ENCODE results near the gene EXPH5.
"Not testable (repeated sequence)": the region's sequence is repeated elsewhere in the genome, so short reads cannot be mapped to it uniquely, and the experiment has no call there.

Gene EXPH5, protein sequence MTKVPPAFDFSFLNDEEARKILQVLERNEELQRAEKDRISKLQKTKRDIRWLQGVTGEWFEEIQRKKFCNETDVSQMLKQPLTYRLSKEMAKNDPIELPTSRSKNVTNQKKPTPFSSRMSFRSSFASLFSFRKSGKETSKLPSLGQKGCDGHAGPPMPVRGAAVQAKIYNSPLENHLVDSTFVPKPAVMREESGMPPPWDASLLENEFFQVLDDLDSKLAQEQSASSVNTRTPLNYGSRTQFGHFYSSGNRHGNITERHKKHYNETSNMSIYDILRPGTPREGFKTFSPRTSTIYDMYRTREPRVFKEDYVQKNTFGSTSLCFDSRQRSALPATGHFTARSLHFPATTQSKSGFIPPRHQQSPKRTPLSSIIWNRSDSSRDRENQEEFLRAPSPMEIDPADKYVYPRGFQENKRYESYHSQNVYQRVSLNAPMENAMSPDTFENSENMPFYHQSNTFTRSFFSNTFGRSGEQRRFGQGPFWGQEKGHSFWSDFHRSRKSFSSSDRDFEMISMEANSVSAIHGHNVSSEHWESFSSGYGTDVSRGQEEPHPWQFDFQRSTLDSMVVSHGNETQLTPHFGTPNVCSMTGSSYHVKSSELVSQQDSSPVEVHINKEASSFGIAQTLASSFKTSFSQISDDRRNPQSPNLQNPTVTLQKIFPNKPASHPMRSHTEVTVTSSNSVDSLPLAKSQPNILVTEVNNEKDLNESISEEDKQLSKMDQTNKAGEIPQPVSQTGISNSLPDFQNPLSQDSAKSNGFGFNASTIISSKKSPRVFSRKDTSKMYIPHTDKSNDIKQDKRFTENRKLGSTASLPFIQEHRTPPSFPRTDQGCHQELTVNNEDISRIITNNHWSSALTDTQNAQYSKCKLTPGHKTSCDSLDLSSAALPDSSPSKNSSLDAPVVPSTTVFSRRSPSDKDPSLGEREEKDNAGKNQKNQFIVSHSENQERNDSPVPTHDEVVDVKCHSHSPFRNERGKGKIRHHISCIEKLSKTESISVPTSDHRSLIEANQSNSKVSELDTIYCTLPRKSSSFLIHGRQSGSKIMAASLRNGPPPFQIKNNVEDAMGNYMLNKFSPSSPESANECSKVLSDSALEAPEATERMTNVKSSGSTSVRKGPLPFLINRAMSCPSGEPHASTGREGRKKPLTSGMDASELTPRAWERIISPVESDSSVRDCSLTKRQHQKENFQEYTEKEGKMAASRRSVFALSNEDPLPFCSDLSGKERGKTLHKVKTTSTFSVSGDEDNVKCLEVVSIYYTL (N-terminal part only)

DNA sequence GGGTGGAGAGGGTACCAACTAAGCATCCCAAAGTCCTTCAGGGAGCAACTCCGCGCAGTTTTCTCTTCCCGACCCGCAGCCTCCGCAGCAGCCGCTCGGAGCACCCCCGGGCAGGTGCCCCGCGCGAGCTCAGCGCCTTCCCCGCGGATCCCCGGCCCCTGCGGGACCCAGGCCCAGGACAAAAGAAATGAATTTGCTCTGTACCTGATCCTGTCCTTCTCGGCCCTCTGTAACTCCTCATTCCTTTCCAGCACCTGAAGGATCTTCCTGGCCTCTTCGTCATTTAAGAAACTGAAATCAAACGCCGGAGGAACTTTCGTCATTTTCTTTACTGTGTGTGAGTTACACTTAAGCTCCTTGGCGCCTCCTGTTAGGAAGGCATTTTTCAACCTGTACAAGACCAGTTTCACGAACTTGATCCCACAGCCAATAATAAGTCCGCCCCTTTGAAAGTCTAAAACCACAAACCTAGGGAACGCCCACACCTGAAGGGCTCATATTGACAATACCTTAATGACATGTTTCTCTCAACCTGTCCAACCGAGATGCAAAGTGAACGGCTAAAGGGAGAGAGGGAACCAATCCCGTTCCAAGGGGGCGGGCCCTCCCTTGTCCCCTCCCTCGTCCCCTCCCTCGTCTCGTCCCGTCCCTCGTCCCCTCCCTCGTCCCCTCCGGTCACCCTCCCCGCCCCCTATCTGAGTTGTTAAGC, at the start of gene EXPH5:
Gene EXPH5 (minus strand): TSS at position 555 of the 709 bp plus-strand sequence. CDS start 232 bp downstream, at position 323.
- FAIRE-seq = no peak

- FAIRE-seq = not testable (repeated sequence)
Observed at GRCh38 chr11:108641752-108642151, 48.2 kb upstream of the EXPH5 start.

DNA sequence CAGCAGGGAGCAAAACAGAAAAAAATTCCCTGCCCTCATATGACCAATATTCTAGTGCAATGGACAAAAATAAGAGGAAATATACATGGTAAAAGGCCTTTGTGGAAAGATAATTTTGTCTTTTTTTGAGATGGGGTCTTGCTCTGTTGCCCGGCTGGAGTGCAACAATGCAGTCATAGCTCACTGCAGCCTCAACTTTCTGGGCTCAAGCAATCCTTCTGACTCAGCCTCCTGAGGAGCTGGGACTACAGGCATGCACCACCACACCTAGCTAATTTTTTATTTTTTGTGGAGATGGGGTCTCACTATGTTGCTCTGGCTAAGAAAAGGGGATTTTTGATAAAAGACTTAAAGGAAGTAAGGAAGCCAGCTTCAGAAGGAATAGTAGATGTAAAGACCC, 45.6 kb upstream of the EXPH5 start:
- no peak for FAIRE-seq

DNA sequence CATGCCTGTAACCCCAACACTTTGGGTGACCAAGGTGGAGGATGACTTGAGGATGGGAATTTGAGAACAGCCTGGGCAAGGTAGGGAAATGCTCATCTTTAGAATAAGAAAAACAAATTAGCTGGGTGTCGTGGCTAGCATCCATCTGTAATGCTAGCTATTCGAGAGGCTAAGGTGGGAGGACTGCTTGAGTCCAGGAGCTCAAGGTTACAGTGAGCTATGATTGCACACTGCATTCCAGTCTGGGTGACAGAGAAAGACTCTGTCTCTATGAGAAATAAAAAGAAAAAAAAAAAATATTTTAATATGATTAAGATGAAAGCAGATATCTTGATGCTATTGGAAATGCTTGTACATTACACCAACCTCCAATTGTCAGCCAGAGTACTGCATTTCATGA, 42.7 kb upstream of the EXPH5 start:
- FAIRE-seq = no peak

- no peak for FAIRE-seq
Observed at GRCh38 chr11:108635106-108635505, 41.5 kb upstream of the EXPH5 start.

GRCh38 chr11:108632041-108632704, 38.6 kb upstream of the EXPH5 start:
- no peak for FAIRE-seq

DNA sequence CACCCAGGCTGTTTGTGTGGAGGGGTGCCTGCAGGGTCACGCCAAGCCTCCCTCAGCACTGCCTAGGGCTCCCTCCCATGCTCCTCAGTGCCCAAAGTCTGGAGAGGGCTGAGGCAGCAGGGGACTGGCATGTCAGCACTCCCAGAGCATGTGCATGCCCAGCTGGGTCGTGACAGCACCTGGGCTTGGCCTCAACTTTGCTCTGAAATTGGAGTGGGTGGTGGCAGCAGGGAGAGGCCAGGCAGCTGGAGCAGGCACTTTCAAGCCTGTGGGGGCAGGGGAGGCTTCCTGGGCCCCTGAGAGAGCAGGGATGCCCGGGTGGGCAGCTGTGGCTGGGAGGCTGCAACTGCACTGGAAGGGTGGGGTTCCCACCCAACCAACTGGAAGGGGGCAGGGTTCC, 35.7 kb upstream of the EXPH5 start:
- no peak for FAIRE-seq

DNA sequence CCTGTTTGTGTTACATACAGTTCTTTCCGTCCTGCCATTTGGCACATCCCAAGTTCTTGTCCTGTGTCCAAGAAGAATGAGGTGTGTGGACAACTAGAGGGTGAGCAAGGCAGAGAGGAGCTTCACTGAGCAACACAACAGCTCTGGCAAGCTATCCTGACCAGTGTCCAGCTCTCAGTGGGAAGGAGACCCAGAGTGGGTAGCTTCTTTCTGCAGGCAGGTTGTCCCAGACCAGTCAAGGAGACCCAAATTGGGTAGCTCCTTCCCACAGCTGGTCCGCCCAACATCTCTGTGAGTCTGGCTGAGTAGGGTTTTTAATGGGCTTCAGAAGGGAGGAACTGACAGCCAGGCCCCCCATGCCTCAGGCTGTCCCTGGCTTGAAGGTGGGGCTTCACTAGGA, 35.2 kb upstream of the EXPH5 start:
- no peak for FAIRE-seq

DNA sequence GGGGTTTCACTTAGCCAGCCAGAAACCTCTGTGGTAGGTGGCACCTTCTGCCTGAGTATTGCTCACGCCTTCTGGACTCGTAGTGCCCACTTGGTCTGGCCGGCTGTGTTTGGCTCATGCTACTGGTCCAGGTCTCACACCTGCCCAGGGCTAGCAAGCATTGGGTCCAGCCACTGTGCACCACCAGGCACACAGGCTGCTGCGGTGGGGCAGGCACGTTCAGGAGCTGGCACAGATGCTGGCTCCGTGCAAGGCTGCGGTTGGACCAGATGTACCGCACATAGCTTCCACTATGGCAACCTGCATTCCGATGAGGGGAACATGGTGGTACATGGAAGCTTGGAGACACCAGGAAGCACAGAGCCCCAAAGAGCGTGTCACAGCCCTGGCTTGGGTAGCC, 34.8 kb upstream of the EXPH5 start:
- no peak for FAIRE-seq

DNA sequence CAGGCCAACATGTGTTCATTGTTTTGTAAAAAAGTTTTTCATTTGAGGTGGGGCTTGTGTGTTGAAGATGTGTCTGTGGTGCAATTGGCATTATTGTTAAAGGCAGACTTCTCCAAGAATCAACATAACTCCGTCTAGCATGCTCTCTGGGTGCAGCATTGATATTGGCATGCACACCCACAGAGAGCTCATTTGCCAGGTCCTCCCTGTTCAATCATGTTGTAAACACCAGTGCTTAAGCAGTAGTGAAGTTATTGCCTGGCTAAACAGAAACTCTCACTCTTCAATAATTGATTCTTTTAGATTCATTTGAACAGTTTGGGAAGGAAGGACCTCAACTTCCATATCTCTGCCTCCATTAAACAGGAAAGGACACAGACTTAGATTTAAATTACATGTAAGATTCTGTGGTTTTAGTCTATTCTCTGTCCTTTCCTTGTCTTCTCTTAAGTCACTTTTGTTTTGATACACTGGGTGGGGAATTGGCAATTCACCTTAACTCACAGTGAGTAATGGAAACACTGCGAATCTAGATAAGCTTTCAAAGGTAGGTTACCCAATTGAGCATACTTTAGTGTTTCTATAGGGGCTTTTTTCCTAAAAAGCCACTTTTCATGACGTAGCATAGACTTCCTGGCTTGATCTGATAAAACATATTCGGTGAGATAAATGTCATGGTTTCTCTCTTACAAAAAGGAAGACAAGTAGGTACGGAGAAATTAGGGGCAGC, 30.8 kb upstream of the EXPH5 start:
- FAIRE-seq = no peak

- FAIRE-seq = no peak
Observed at GRCh38 chr11:108622341-108622740, 28.8 kb upstream of the EXPH5 start.

DNA sequence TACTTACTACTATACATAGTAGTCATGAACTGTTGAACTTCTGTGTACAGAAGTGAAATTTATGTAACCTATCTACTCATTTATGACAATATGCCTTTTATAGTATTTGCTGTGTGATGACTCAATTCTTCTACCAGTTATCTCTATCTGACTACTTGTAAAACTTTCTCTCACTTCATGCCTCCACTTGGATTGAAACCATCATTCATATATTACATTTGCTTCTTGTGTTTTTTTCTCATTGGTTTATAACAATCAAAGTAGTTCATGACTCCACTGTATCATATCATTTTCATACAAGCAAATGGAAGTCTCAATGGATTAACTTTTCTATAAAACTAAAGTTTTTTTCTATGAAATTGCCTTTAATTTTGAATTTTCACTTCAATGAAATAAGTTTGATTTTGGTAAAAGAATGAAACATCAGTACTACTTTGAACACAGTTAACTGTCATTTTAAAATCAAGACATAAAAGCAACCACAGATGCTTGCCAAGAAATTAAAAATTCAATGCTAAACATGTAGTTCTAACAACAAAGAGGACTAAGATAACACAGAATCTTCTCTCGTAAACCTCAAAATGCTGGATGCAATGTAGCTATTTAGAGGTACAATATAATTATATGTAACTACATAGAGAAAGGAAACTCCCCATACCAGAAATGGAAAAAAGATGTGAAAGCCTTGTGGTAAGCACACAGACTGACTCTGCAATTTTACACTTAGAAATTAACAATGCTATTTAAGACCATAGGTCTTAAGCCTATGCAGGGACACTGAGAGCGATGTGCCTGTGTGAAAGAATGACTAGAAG, 27.6 kb upstream of the EXPH5 start:
- FAIRE-seq = no peak

DNA sequence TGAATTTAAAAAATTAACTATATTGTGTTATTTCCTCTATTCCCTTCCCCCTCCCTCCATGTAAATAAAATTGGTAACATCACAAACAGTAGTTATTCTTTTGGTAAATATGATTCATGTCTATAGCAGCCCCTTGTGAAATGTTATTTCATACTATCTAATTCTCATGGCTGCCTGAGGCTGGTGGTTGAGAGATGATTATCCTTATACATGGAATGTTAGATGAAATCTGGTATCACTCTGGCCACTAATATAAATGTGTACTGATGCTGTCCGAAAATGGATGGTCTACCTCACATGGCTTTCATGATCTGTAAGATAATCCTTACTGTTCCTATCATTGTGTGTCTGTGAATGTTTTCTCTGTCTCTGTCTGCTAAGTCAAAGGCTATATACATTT, 25.0 kb upstream of the EXPH5 start:
- FAIRE-seq = no peak

DNA sequence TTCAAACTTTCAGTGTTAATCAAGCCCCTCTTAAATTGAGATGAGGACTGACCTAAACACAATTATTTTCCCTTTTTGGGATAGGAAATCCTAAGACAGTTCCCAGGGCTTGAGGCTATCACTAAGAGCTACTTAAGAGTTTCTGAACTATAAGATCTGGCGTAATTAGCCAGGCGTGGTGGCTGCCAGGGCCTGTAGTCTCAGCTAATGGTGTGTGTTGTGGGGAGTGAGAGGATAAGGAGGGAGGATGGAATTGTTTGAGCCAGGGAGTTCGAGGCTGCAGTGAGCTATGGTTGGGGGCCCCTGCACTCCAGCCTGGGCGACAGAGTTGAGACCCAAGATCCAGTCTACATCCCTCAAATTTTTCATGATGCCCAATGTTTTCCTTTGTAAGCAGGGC, 23.5 kb upstream of the EXPH5 start:
- FAIRE-seq = no peak

- FAIRE-seq = no peak
Observed at GRCh38 chr11:108616549-108616948, 23.0 kb upstream of the EXPH5 start.

DNA sequence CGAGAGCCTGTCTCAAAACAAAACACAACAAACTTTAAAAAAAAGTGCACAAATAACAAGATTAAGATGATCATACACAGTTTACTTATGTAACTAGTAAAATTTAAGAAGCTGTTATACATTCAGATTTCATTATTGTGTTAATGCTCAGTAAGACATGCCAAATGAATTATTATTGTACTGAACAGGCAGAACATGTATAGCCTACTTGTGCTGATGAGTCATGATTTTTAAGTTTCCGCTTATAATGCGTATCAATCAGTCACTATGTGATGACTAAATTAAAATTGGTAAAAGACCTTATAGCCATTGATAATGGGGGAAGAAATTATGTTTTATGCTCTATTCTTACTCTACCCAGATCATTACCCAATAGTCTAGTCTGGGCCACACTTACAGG, 20.5 kb upstream of the EXPH5 start:
- no peak for FAIRE-seq

- no peak for FAIRE-seq
Observed at GRCh38 chr11:108609682-108610081, 16.1 kb upstream of the EXPH5 start.

DNA sequence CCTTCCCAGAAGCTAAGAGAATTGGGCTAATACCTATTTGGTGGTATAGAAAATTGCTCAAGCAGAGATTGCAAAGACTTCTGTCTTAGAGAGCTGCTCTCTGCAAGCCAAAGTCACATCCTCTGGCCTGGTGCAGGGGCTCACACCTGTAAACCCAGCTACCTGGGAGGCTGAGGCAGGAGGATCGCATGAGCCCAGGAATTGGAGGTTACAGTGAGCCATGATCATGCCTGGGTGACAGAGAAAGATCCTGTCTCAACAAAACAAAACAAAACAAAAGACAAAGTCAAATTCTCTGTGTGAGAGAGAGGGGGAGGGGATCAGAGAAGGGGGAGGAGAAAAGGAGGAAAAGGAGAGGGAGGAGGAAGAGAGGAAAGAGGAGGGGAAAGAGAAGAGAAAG, 15.0 kb upstream of the EXPH5 start:
- FAIRE-seq = no peak

GRCh38 chr11:108606495-108607160, 13.1 kb upstream of the EXPH5 start:
- FAIRE-seq = no peak

DNA sequence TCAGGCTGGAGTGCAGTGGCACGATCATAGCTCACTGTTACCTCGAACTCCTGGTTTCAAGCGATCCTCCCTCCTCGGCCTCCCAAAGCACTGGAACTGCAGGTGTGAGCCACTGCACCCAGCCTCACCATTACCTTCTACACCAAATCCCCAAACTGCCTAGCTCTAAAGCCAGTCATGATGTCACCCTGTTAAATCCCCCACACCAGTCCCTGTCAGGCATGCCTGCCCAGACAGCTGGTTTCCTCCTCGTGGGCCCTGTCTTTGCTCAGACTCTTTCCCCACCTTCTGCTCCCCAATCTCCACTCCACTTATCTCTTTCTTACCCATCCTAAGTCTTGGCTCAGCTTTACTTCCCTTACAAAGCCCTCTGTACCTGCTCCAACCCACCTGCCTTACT, 12.5 kb upstream of the EXPH5 start:
- FAIRE-seq = no peak

Data from TTC549 (cell line).